Progenitor cell of endocrine pancreas (in vitro differentiated cells): Measurements from ENCODE around the gene DBH. TPM values are rescaled to one million over a fixed set of nuclear protein-coding genes. Genes with fewer than 3 reads are reported as not detected.

Experiments
- DNase-seq: peaks from one replicate; pipeline ENCODE4 v3.0.0; 2021; ENCODE audit warnings: low spot score; ENCODE audit not compliant: unreplicated experiment
- H3K27ac Mint-ChIP-seq: 2 replicates; pipeline ENCODE4 v1.8.0; 2021; ENCODE audit warnings: mild to moderate bottlenecking, moderate library complexity, mixed read lengths
- H3K27me3 Mint-ChIP-seq: 2 replicates; pipeline ENCODE4 v1.8.0; 2021; ENCODE audit warnings: mixed read lengths
- H3K36me3 Mint-ChIP-seq: 2 replicates; pipeline ENCODE4 v1.8.0; 2022; ENCODE audit warnings: mixed read lengths; ENCODE audit not compliant: insufficient read depth
- H3K4me1 Mint-ChIP-seq: 2 replicates; pipeline ENCODE4 v1.8.0; 2021; ENCODE audit warnings: low read depth, mixed read lengths
- H3K4me3 Mint-ChIP-seq: 2 replicates; pipeline ENCODE4 v1.8.0; 2021; ENCODE audit warnings: low read depth, mild to moderate bottlenecking, moderate library complexity, mixed read lengths
- H3K9me3 Mint-ChIP-seq: 2 replicates; pipeline ENCODE4 v1.8.0; 2021; ENCODE audit warnings: low read depth, mixed read lengths
- CTCF ChIP-seq: fragments of 200-600 bp; sonication (generic); IDR thresholded peaks from one replicate; pipeline ENCODE4 v1.5.0; 2021; ENCODE audit warnings: antibody characterized with exemption, mild to moderate bottlenecking; ENCODE audit not compliant: unreplicated experiment
- total RNA-seq: library from RNA; stranded (reverse); gene quantifications from 2 replicates; pipeline ENCODE4 v1.2.1, GENCODE V29; 2021

The DBH gene
- total RNA-seq, 1 donor from 2014 or later: not detected

DNA sequence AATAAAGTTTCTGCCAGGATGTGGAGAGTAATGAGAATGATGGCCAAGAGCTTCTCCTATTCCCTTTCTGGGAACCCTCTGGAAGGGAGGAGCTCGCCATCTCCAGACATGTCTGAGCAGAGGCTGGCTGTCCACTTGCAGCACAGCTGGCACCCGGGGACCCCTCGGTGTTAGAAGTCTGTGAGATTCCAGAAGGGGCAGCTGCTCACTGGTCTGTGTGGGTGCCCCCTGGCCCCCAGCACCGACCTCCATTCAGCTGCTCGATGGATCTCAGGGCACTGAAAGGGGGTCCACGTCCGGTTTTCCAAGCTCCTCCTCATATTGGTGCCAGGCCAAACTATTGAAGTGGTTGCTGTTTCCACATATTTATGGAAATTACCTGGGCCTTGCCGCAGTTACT, 23.3 kb upstream of the DBH start:
- Mint-ChIP-seq H3K27me3 (peaks cover 73% of the 10 kb centered on the region), H3K27ac (no peak overlapping the region), H3K4me1 (no peaks in the 10 kb centered on the region), H3K9me3 (no peaks in the 10 kb centered on the region), H3K36me3 (no peaks in the 10 kb centered on the region), H3K4me3 (no peak overlapping the region)
- DNase-seq: no peak
- no peak for TF ChIP-seq CTCF

GRCh38 chr9:133613432-133613831, 22.7 kb upstream of the DBH start:
- Mint-ChIP-seq H3K36me3 (no peaks in the 10 kb centered on the region), H3K4me3 (no peak overlapping the region), H3K27ac (no peak overlapping the region), H3K4me1 (no peaks in the 10 kb centered on the region), H3K27me3 (peaks cover 73% of the 10 kb centered on the region), H3K9me3 (no peaks in the 10 kb centered on the region)
- no peak for DNase-seq
- no peak for TF ChIP-seq CTCF

DNA sequence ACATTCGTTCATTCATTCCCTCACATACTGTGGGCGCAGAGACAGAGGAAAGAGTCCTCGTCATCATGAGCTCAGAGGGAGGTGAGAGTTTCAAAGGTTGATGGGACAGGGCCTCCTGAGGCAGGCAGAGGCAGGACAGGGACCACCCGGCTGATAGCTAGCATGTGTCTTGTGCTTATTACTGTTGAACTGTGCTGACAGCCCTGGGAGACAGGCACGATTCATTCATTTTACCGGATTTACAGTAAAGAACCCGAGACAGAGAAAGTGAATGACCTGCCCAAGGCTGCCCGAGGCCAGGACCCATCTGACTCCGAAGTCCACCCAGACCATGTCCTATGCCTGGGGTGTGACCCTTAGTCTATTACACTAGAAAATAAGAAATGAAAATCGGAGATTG, 22.1 kb upstream of the DBH start:
- no peak for DNase-seq
- peaks cover 75% of the 10 kb centered on the region for H3K27me3 Mint-ChIP-seq
- H3K27ac Mint-ChIP-seq: no peak overlapping the region
- TF ChIP-seq CTCF: no peak
- H3K4me3 Mint-ChIP-seq: no peak overlapping the region
- H3K36me3 Mint-ChIP-seq: no peaks in the 10 kb centered on the region
- no peaks in the 10 kb centered on the region for H3K9me3 Mint-ChIP-seq
- no peaks in the 10 kb centered on the region for H3K4me1 Mint-ChIP-seq

DNA sequence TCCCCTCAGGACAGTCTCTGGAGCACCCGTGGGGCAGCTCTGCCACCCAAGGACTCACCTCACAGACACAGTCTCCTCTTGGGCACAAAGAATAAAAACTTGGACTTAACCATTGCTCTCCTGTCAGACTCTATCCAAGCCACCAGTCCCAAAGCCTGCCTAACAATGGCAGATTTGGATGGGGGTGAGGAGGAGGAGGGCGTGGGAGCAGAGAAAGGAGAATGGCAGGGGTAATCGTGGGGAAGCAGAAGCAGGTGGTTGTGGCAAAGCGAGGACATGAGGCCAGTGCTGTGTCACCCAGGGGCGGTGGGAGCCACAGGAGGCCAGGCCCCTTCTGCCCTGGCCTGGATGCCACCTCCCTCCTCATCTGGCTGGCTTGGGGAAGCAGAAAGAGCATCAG, 21.5 kb upstream of the DBH start:
- H3K27me3 Mint-ChIP-seq: peaks cover 77% of the 10 kb centered on the region
- no peaks in the 10 kb centered on the region for H3K4me1 Mint-ChIP-seq
- no peak overlapping the region for H3K4me3 Mint-ChIP-seq
- no peaks in the 10 kb centered on the region for H3K9me3 Mint-ChIP-seq
- H3K36me3 Mint-ChIP-seq: no peaks in the 10 kb centered on the region
- no peak overlapping the region for H3K27ac Mint-ChIP-seq
- TF ChIP-seq CTCF: no peak
- DNase-seq: no peak

DNA sequence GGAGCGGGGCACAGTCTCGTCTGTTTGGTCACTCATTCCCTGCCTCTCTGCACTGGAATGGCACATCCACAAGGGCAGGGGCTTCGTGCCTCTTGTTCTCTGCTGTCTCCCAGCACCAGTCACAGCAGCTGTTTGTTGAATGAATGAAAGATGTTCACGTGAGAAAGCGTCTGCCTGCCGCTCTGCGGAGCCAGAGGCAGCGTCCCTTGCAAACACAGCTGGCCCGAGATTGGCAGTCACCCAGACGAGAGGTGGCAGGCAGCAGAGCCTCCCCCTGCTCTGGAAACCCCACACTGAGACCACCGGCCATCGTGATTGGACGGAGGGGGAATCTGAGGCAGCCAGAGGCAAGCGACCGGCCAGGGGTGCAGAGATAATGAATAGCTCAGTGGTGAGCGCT, 21.0 kb upstream of the DBH start:
- H3K36me3 Mint-ChIP-seq: no peaks in the 10 kb centered on the region
- H3K4me3 Mint-ChIP-seq: no peak overlapping the region
- no peak for TF ChIP-seq CTCF
- no peaks in the 10 kb centered on the region for H3K9me3 Mint-ChIP-seq
- H3K27me3 Mint-ChIP-seq: peaks cover 78% of the 10 kb centered on the region
- no peak overlapping the region for H3K27ac Mint-ChIP-seq
- H3K4me1 Mint-ChIP-seq: no peaks in the 10 kb centered on the region
- DNase-seq: no peak
